Natural killer cell (primary cell): ENCODE results near the gene PCSK5. TPM values are rescaled to one million over a fixed set of nuclear protein-coding genes. Genes with fewer than 3 reads are reported as not detected.
"Not testable (repeated sequence)": the region's sequence is repeated elsewhere in the genome, so short reads cannot be mapped to it uniquely, and the experiment has no call there.

Experiments used
- ATAC-seq, 3 donors: fragments of 150-1000 bp in 2 of 3; fragments of 200-7000 bp in 1 of 3; cut with Tn5 transposase; 1 replicate in 1 of 3; 2 replicates in 2 of 3; pipeline ENCODE4 v1.10.0; 2021; ENCODE audit warnings: mild to moderate bottlenecking in 2 of 3, moderate library complexity in 2 of 3
- DNase-seq, 2 donors: peaks; one replicate each; pipeline versions ENCODE4 v3.0.0 to v3.0.0-alpha.2; 2013 to 2021; ENCODE audit warnings: mixed read lengths in 1 of 2
- H3K27ac ChIP-seq: one replicate; pipeline ENCODE4 v1.5.1; 2013; ENCODE audit warnings: mild to moderate bottlenecking, low read length
- H3K27me3 ChIP-seq: one replicate; pipeline ENCODE4 v1.6.1; 2013; ENCODE audit warnings: low read length; ENCODE audit not compliant: control insufficient read depth, insufficient read depth
- H3K36me3 ChIP-seq: one replicate; pipeline ENCODE4 v1.6.1; 2013; ENCODE audit warnings: low read length; ENCODE audit not compliant: control insufficient read depth, insufficient read depth
- H3K4me1 ChIP-seq: one replicate; pipeline ENCODE4 v1.6.1; 2013; ENCODE audit warnings: low read length; ENCODE audit not compliant: control insufficient read depth, insufficient read depth
- H3K4me3 ChIP-seq: one replicate; pipeline ENCODE4 v1.5.1; 2013; ENCODE audit warnings: low read length
- H3K9me3 ChIP-seq: one replicate; pipeline ENCODE4 v1.6.1; 2013; ENCODE audit warnings: low read length; ENCODE audit not compliant: control insufficient read depth, insufficient read depth
- H3K27ac Mint-ChIP-seq, 2 donors: one replicate each; pipeline ENCODE4 v1.8.0; 2022; ENCODE audit warnings: mild to moderate bottlenecking in 2 of 2, mixed read lengths in 2 of 2, moderate library complexity in 1 of 2
- H3K27me3 Mint-ChIP-seq, 2 donors: one replicate each; pipeline ENCODE4 v1.8.0; 2022; ENCODE audit warnings: low read depth in 2 of 2, mixed read lengths in 2 of 2
- H3K36me3 Mint-ChIP-seq: one replicate; pipeline ENCODE4 v1.8.0; 2022; ENCODE audit warnings: mixed read lengths
- H3K4me1 Mint-ChIP-seq, 2 donors: one replicate each; pipeline ENCODE4 v1.8.0; 2022; ENCODE audit warnings: mixed read lengths in 2 of 2
- H3K4me3 Mint-ChIP-seq: one replicate; pipeline ENCODE4 v1.8.0; 2022; ENCODE audit warnings: mild to moderate bottlenecking, moderate library complexity, mixed read lengths
- H3K9me3 Mint-ChIP-seq, 2 donors: one replicate each; pipeline ENCODE4 v1.8.0; 2022; ENCODE audit warnings: mixed read lengths in 2 of 2
- WGBS: methylation state at CpG from one replicate; pipeline ENCODE4 v1.1.7; 2013; ENCODE audit warnings: missing lambda C conversion rate; ENCODE audit not compliant: insufficient coverage; 5-methylcytosine and 5-hydroxymethylcytosine counted together
- intact Hi-C: fragments of 100-400 bp; cut with micrococcal nuclease; formaldehyde crosslinking; loops from one replicate; pipeline ENCODE4 v1.14.2; 2022
- total RNA-seq, 4 donors: library from RNA; stranded (reverse); fragments of 120-200 nt in 1 of 4; gene quantifications; one replicate each; pipeline versions ENCODE4 v1.2.3 to v1.2.4, GENCODE V29; 2013 to 2022
- TF ChIP-seq, protein P1 (sequence below): fragments of 200-600 bp; IDR thresholded peaks from one replicate; pipeline ENCODE4 v1.8.0; 2022; ENCODE audit warnings: antibody characterized with exemption

PCSK5 gene
- total RNA-seq, 3 donors from 2014 or later (not counting 1 experiment from before 2014, with no cell fraction given) = 2.4 to 13.2 (median 5.7) TPM

DNA sequence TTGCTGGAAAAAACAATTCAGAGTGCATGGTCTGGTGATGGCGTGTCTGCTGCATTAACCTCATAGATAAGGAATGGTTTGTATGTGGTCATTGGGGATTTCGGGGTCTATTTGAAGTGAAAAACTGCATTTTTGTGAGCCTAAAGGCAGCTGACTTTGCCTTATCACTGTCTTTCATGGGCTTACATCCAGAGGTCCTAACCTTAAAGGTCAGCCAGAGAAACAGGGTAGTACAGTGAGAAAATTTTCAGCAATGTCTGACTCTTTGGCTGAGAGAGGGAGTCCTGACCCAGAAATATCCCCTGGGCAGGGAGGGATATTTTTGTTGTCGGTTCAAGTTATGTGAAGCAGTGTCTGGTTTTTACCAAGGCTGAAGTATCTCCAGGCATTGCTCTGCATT, 5.7 kb downstream of the PCSK5 start:
- H3K27ac ChIP-seq = no peak overlapping the region
- ATAC-seq (no peak), DNase-seq (no peak)
- intact Hi-C loops = no loop called here
- H3K4me1 Mint-ChIP-seq = peaks cover 13 to 19% of the 10 kb centered on the region in 2 donors
- 79% methylated on average over 3 of the region's 3 CpGs for WGBS
- H3K9me3 Mint-ChIP-seq = no peaks in the 10 kb centered on the region
- no peaks in the 10 kb centered on the region for H3K36me3 ChIP-seq
- H3K9me3 ChIP-seq = no peaks in the 10 kb centered on the region
- H3K27me3 ChIP-seq = peaks cover 24% of the 10 kb centered on the region
- H3K27me3 Mint-ChIP-seq = peaks cover 34 to 48% of the 10 kb centered on the region in 2 donors
- H3K4me3 ChIP-seq = no peak overlapping the region
- no peak overlapping the region for H3K27ac Mint-ChIP-seq
- H3K36me3 Mint-ChIP-seq = no peaks in the 10 kb centered on the region
- TF ChIP-seq, protein P1, sequence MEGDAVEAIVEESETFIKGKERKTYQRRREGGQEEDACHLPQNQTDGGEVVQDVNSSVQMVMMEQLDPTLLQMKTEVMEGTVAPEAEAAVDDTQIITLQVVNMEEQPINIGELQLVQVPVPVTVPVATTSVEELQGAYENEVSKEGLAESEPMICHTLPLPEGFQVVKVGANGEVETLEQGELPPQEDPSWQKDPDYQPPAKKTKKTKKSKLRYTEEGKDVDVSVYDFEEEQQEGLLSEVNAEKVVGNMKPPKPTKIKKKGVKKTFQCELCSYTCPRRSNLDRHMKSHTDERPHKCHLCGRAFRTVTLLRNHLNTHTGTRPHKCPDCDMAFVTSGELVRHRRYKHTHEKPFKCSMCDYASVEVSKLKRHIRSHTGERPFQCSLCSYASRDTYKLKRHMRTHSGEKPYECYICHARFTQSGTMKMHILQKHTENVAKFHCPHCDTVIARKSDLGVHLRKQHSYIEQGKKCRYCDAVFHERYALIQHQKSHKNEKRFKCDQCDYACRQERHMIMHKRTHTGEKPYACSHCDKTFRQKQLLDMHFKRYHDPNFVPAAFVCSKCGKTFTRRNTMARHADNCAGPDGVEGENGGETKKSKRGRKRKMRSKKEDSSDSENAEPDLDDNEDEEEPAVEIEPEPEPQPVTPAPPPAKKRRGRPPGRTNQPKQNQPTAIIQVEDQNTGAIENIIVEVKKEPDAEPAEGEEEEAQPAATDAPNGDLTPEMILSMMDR = no peak
- peaks cover 18% of the 10 kb centered on the region for H3K4me1 ChIP-seq
- no peak overlapping the region for H3K4me3 Mint-ChIP-seq

GRCh38 chr9:75900893-75901524, 10.5 kb downstream of the PCSK5 start:
- H3K9me3 ChIP-seq, DNase-seq, H3K36me3 ChIP-seq, H3K27ac Mint-ChIP-seq, H3K36me3 Mint-ChIP-seq, H3K27ac ChIP-seq, H3K4me1 Mint-ChIP-seq, H3K4me3 Mint-ChIP-seq, H3K9me3 Mint-ChIP-seq, H3K27me3 ChIP-seq, ATAC-seq, H3K4me1 ChIP-seq, intact Hi-C loops, H3K4me3 ChIP-seq: not testable (repeated sequence)
- peaks cover 11 to 12% of the 10 kb centered on the region in 2 donors for H3K27me3 Mint-ChIP-seq
- WGBS = 63% methylated on average over 6 of the region's 7 CpGs

DNA sequence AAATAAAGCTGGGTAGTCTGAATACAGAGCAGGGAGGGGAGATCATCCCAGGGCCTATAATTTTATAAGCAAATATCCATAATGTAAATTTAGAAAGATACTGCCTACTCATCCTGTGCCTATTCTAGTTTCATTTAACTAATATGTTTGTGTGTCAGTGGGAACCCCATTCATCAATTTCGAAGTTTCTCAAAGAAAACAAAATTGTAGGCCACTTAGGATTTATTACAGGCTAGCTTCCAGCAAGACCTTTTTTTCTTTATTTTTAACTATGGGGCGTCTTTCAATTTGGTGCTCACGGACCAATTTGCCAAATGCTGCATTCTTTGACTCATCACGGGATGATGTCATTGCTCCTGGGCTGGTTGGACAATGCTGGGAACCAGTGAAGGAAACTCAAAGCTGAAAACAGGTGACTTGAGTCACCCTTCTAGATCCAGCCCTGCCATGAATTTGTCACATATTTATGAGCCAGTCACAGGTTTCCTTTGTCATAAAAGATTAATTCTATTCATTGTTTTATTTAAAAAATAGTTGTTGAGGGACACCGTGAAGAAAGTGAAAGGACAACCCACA, 13.4 kb downstream of the PCSK5 start:
- H3K4me1 ChIP-seq = no peaks in the 10 kb centered on the region
- H3K27ac Mint-ChIP-seq = no peak overlapping the region
- H3K36me3 ChIP-seq = no peaks in the 10 kb centered on the region
- no peaks in the 10 kb centered on the region for H3K9me3 Mint-ChIP-seq
- H3K27ac ChIP-seq = no peak overlapping the region
- no peaks in the 10 kb centered on the region for H3K27me3 ChIP-seq
- TF ChIP-seq, protein P1 = no peak
- peaks cover 6 to 8% of the 10 kb centered on the region in 2 donors for H3K27me3 Mint-ChIP-seq
- intact Hi-C loops = no loop called here
- WGBS = 92% methylated on average over 4 of the region's 5 CpGs
- ATAC-seq (no peak), DNase-seq (no peak)
- H3K36me3 Mint-ChIP-seq = no peaks in the 10 kb centered on the region
- H3K4me3 ChIP-seq = no peak overlapping the region
- H3K4me1 Mint-ChIP-seq = no peaks in the 10 kb centered on the region
- no peak overlapping the region for H3K4me3 Mint-ChIP-seq
- H3K9me3 ChIP-seq = no peaks in the 10 kb centered on the region

GRCh38 chr9:75904364-75904763, 13.9 kb downstream of the PCSK5 start:
- TF ChIP-seq, protein P1 = no peak
- H3K9me3 Mint-ChIP-seq = no peaks in the 10 kb centered on the region
- Histone ChIP-seq H3K27me3 (no peaks in the 10 kb centered on the region), H3K36me3 (no peaks in the 10 kb centered on the region), H3K4me3 (no peak overlapping the region), H3K27ac (no peak overlapping the region), H3K9me3 (no peaks in the 10 kb centered on the region), H3K4me1 (no peaks in the 10 kb centered on the region)
- no peak for ATAC-seq
- H3K27ac Mint-ChIP-seq = no peak overlapping the region
- H3K27me3 Mint-ChIP-seq = peaks cover 6 to 7% of the 10 kb centered on the region in 2 donors
- H3K4me1 Mint-ChIP-seq = no peaks in the 10 kb centered on the region
- H3K4me3 Mint-ChIP-seq = no peak overlapping the region
- intact Hi-C loops = no loop called here
- no peaks in the 10 kb centered on the region for H3K36me3 Mint-ChIP-seq
- no peak for DNase-seq
